H1 (cell line): ENCODE results near the gene COBLL1. TPM values are rescaled to one million over a fixed set of nuclear protein-coding genes. Genes with fewer than 3 reads are reported as not detected.

Source experiments
- polyA plus RNA-seq, 7 experiments: library from polyadenylated mRNA; depleted of rRNA in 3 of 7; stranded (reverse) in 5 of 7; unstranded in 2 of 7; fragments of >200 nt in 5 of 7; fragments of 200-250 nt in 2 of 7; gene quantifications; 1 replicate in 5 of 7; 2 replicates in 1 of 7; 4 replicates in 1 of 7; pipeline versions ENCODE4 v1.2.1 to v1.2.3, GENCODE V29; 2011 to 2013; ENCODE audit warnings: missing spikeins in 2 of 7, mixed read lengths in 2 of 7
- small RNA-seq: library from polyadenylated mRNA; stranded (forward); fragments of <200 nt; extraction: miRNeasy Mini kit (QIAGEN cat#:217004); gene quantifications from one replicate; pipeline ENCODE3, GENCODE V24; 2013; ENCODE audit not compliant: insufficient read depth
- total RNA-seq: library from RNA; stranded (reverse); fragmentation: NEBNext Ultra II Directional; extraction: Animal tissue kit (Norgen Biotek cat#: 25700); gene quantifications from 2 replicates; pipeline ENCODE4 v1.2.1, GENCODE V29; 2021

Gene COBLL1
- total and polyA plus RNA-seq, 2 of the 8 experiments (the other 6 are each of a cell fraction or from before 2014, with no cell fraction given) = 2.2 to 6.2 TPM

Small RNAs within 50 kb of the gene (small RNA-seq; reads per million reads assigned to genes)
- not detected for gene RNA5SP110
- gene SNORA70F = not detected

Other genes with a start within 250 kb of the COBLL1 start
- 11.6 and 13.5 TPM in 2 replicates for gene GRB14, start 220.3 kb downstream of the COBLL1 start, total RNA-seq
- gene GRB14, start 220.3 kb downstream of the COBLL1 start, polyA plus RNA-seq (2011; rRNA removed) = 2.4 and 2.5 TPM in 2 replicates
- gene SLC38A11, start 113.7 kb upstream of the COBLL1 start, total RNA-seq = not detected in 2 replicates
- gene SLC38A11, start 113.7 kb upstream of the COBLL1 start, polyA plus RNA-seq (2011; rRNA removed) = not detected in 2 replicates